ENCODE results near the gene COG5. TPM values are rescaled to one million over a fixed set of nuclear protein-coding genes. Genes with fewer than 3 reads are reported as not detected.

Gene COG5
- total and polyA plus RNA-seq, 2 experiments from 2014 or later: 15.4 to 36.5 TPM

DNA sequence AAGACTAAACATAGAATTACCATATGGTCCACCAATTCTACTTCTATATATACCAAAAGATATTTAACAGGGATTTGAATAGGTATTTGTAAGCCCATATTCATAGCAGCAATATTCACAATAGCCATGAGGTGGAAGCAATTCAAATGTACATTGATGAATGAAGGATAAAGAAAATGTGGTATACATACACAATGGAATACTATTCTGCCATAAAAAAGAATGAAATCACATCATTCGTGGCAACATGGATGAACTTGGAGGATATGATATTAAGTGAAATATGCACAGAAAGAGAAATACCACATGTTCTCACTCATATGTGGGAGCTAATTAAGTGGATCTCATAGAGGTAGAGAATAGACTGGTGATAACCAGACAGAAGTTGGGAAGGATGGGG is 128.0 kb downstream of the COG5 start (continued):
- TF ChIP-seq, protein P1, sequence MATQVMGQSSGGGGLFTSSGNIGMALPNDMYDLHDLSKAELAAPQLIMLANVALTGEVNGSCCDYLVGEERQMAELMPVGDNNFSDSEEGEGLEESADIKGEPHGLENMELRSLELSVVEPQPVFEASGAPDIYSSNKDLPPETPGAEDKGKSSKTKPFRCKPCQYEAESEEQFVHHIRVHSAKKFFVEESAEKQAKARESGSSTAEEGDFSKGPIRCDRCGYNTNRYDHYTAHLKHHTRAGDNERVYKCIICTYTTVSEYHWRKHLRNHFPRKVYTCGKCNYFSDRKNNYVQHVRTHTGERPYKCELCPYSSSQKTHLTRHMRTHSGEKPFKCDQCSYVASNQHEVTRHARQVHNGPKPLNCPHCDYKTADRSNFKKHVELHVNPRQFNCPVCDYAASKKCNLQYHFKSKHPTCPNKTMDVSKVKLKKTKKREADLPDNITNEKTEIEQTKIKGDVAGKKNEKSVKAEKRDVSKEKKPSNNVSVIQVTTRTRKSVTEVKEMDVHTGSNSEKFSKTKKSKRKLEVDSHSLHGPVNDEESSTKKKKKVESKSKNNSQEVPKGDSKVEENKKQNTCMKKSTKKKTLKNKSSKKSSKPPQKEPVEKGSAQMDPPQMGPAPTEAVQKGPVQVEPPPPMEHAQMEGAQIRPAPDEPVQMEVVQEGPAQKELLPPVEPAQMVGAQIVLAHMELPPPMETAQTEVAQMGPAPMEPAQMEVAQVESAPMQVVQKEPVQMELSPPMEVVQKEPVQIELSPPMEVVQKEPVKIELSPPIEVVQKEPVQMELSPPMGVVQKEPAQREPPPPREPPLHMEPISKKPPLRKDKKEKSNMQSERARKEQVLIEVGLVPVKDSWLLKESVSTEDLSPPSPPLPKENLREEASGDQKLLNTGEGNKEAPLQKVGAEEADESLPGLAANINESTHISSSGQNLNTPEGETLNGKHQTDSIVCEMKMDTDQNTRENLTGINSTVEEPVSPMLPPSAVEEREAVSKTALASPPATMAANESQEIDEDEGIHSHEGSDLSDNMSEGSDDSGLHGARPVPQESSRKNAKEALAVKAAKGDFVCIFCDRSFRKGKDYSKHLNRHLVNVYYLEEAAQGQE (IDR thresholded peaks at IDR 0.05; ENCODE audit: unreplicated experiment): no peak
- TF ChIP-seq CREB1 (CRISPR knock-in tag; IDR thresholded peaks at IDR 0.05; ENCODE audit: low read depth): no peak
- TF ChIP-seq ZNF331 (CRISPR knock-in tag; IDR thresholded peaks at IDR 0.05; ENCODE audit: low read depth): no peak
- no peak for TF ChIP-seq EZH2 (IDR thresholded peaks at IDR 0.05; ENCODE audit: low read depth, unreplicated experiment)
- TF ChIP-seq, protein P2, sequence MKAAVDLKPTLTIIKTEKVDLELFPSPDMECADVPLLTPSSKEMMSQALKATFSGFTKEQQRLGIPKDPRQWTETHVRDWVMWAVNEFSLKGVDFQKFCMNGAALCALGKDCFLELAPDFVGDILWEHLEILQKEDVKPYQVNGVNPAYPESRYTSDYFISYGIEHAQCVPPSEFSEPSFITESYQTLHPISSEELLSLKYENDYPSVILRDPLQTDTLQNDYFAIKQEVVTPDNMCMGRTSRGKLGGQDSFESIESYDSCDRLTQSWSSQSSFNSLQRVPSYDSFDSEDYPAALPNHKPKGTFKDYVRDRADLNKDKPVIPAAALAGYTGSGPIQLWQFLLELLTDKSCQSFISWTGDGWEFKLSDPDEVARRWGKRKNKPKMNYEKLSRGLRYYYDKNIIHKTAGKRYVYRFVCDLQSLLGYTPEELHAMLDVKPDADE (IDR thresholded peaks at IDR 0.05): no peak
- TF ChIP-seq NANOG (IDR thresholded peaks at IDR 0.05; ENCODE audit: borderline replicate concordance): no peak
- TF ChIP-seq POLR2AphosphoS5 (IDR thresholded peaks at IDR 0.05; ENCODE audit: low read depth): no peak

DNA sequence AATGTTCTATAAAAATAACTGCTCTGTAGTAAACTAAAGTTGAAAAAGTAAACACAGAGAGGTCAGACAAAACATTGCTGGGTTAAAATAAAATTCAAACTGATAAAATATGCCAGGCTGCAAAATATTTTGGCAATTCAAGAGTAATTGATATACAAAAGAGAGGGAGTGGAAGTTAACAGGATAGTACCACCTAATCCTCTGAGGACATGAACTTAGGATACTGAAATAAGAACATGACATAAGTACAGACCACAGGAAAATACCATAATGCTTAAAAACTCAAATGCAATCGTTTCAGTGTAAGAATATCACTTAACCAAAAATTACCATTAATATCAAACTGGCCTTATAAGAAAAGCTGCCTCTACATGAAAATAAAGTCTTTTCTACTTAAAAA is 131.5 kb downstream of the COG5 start:
- H4K20me1 ChIP-seq (replicated peaks; ENCODE audit: insufficient read depth): no peaks in the 10 kb centered on the region
- no peaks in the 10 kb centered on the region for H3K4me1 ChIP-seq (ENCODE audit: insufficient read depth)
- Mint-ChIP-seq H3K4me3 (no peak overlapping the region), H3K27me3 (ENCODE audit: insufficient read depth, low read depth, poor library complexity) (peaks cover 2% of the 10 kb centered on the region), H3K4me1 (no peaks in the 10 kb centered on the region), H3K36me3 (ENCODE audit: low read depth) (peaks cover 39% of the 10 kb centered on the region), H3K27ac (no peak overlapping the region), H3K9me3 (peaks cover 5% of the 10 kb centered on the region; the same call in 2 of the 3 replicates)
- H3K36me3 ChIP-seq (ENCODE audit: insufficient read depth): no peaks in the 10 kb centered on the region
- no peak overlapping the region for H3K27ac ChIP-seq (ENCODE audit: low read depth)
- peaks cover 9% of the 10 kb centered on the region; the same call in 1 of the 2 replicates for H3K79me2 ChIP-seq (replicated peaks; ENCODE audit: insufficient read depth)
- ATAC-seq (no peak), DNase-seq (ENCODE audit: low spot score) (no peak)
- H3K4me2 ChIP-seq: no peak overlapping the region
- no peaks in the 10 kb centered on the region for H3F3A ChIP-seq (replicated peaks; ENCODE audit: low read depth)
- H3K9me2 ChIP-seq (ENCODE audit: insufficient read depth): no peaks in the 10 kb centered on the region
- no peak overlapping the region for H3K4me3 ChIP-seq
- no peaks in the 10 kb centered on the region for H3K27me3 ChIP-seq (ENCODE audit: insufficient read depth)
- H2AFZ ChIP-seq: no peak overlapping the region
- no peak for TF ChIP-seq NANOG (IDR thresholded peaks at IDR 0.05; ENCODE audit: borderline replicate concordance)
- no peak for TF ChIP-seq ZNF331 (CRISPR knock-in tag; IDR thresholded peaks at IDR 0.05; ENCODE audit: low read depth)
- no peak for TF ChIP-seq POLR2AphosphoS5 (IDR thresholded peaks at IDR 0.05; ENCODE audit: low read depth)
- TF ChIP-seq ZNF114 (CRISPR knock-in tag; IDR thresholded peaks at IDR 0.05): no peak
- TF ChIP-seq EZH2 (IDR thresholded peaks at IDR 0.05; ENCODE audit: low read depth, unreplicated experiment): no peak
- TF ChIP-seq, protein P3, sequence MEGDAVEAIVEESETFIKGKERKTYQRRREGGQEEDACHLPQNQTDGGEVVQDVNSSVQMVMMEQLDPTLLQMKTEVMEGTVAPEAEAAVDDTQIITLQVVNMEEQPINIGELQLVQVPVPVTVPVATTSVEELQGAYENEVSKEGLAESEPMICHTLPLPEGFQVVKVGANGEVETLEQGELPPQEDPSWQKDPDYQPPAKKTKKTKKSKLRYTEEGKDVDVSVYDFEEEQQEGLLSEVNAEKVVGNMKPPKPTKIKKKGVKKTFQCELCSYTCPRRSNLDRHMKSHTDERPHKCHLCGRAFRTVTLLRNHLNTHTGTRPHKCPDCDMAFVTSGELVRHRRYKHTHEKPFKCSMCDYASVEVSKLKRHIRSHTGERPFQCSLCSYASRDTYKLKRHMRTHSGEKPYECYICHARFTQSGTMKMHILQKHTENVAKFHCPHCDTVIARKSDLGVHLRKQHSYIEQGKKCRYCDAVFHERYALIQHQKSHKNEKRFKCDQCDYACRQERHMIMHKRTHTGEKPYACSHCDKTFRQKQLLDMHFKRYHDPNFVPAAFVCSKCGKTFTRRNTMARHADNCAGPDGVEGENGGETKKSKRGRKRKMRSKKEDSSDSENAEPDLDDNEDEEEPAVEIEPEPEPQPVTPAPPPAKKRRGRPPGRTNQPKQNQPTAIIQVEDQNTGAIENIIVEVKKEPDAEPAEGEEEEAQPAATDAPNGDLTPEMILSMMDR (conservative IDR thresholded peaks at IDR 0.05; ENCODE audit: low read depth in 2 of 2): no peak
- TF ChIP-seq, protein P1 (IDR thresholded peaks at IDR 0.05; ENCODE audit: unreplicated experiment): no peak
- TF ChIP-seq JUNB (IDR thresholded peaks at IDR 0.05; ENCODE audit: unreplicated experiment): no peak
- no peak for TF ChIP-seq EZH2phosphoT487 (IDR thresholded peaks at IDR 0.05; ENCODE audit: unreplicated experiment)
- no peak for TF ChIP-seq CREB1 (CRISPR knock-in tag; IDR thresholded peaks at IDR 0.05; ENCODE audit: low read depth)
